HCT116 (cell line): ENCODE data around the gene CCL15. TPM values are rescaled to one million over a fixed set of nuclear protein-coding genes. Genes with fewer than 3 reads are reported as not detected.

ENCODE experiments used
- ATAC-seq: fragments of 200-7000 bp; cut with Tn5 transposase; 2 replicates; pipeline ENCODE4 v1.9.1; 2020; ENCODE audit warnings: mild to moderate bottlenecking, moderate library complexity
- BruUV-seq: library from RNA; stranded (reverse); fragments of 400-500 nt; replicated peaks from 2 replicates; lab custom pipeline; 2021; lab: Mats Ljungman, UMichigan
- CTCF ChIA-PET: fragments of 300-600 bp; sonication (Branson Sonifier 250); formaldehyde crosslinking; loops from one replicate; lab custom pipeline; 2021; ENCODE audit warnings: antibody characterized with exemption; lab: Charles Lee
- POLR2A ChIA-PET: fragments of 300-600, 350-600 bp; sonication (Branson Sonifier 250); formaldehyde crosslinking; loops from one replicate; lab custom pipeline; 2021; ENCODE audit warnings: antibody characterized with exemption; lab: Charles Lee
- RAD21 ChIA-PET, 2 experiments: fragments of 300-600 bp; sonication (Branson Sonifier 250); formaldehyde crosslinking; loops; one replicate each; lab custom pipeline; 2023; ENCODE audit warnings: low total read pairs in 2 of 2; ENCODE audit not compliant: uncharacterized antibody in 2 of 2, unreplicated experiment in 2 of 2, low non-redundant PET in 1 of 2; lab: Charles Lee
- DNase-seq: peaks from one replicate; pipeline ENCODE4 v3.0.0-alpha.2; 2010; ENCODE audit warnings: low read depth, low spot score
- H2AFZ ChIP-seq: fragments of 200-600 bp; shearing (Covaris generic), sonication (generic); 2 replicates; pipeline ENCODE4 v1.6.1; 2017; ENCODE audit warnings: low read depth, mixed run types, mixed read lengths, antibody characterized with exemption, low read length; ENCODE audit not compliant: poor library complexity, severe bottlenecking
- H3K27ac ChIP-seq: 2 replicates; pipeline ENCODE4 v1.5.1; 2012; ENCODE audit warnings: low read depth, low read length
- H3K27me3 ChIP-seq: fragments of 200-600 bp; sonication (generic); 2 replicates; pipeline ENCODE4 v1.6.1; 2016; ENCODE audit warnings: mixed run types, low read length, mixed read lengths; ENCODE audit not compliant: insufficient read depth
- H3K36me3 ChIP-seq, 2 experiments: fragments of 200-500 bp in 1 of 2; fragments of 200-600 bp in 1 of 2; sonication (Bioruptor generic) in 1 of 2; sonication (generic) in 1 of 2; 2 replicates each; pipeline versions ENCODE4 v1.5.1 to v1.6.1; 2014 to 2016; ENCODE audit warnings: low read length in 2 of 2, inconsistent platforms in 1 of 2, mixed read lengths in 1 of 2, mixed run types in 1 of 2; ENCODE audit not compliant: insufficient read depth in 2 of 2, control insufficient read depth in 1 of 2
- H3K4me1 ChIP-seq, 2 experiments: fragments of 200-600 bp in 1 of 2; sonication (generic) in 1 of 2; 2 replicates each; pipeline versions ENCODE4 v1.5.1 to v1.6.1; 2012 to 2017; ENCODE audit warnings: low read length in 2 of 2, inconsistent platforms in 1 of 2, mild to moderate bottlenecking in 1 of 2, mixed read lengths in 1 of 2, mixed run types in 1 of 2, moderate library complexity in 1 of 2; ENCODE audit not compliant: insufficient read depth in 2 of 2, control insufficient read depth in 1 of 2
- H3K4me2 ChIP-seq: fragments of 200-600 bp; sonication (generic); 2 replicates; pipeline ENCODE4 v1.6.1; 2017; ENCODE audit warnings: mixed run types, low read length, mixed read lengths
- H3K4me3 ChIP-seq, 2 experiments: fragments of 200-600 bp in 1 of 2; sonication (generic) in 1 of 2; replicated peaks in 1 of 2; 2 replicates each; pipeline ENCODE4 v1.5.1; 2011 to 2016; ENCODE audit warnings: low read length in 2 of 2, control low read depth in 1 of 2, low read depth in 1 of 2, mild to moderate bottlenecking in 1 of 2, mixed read lengths in 1 of 2, mixed run types in 1 of 2
- H3K79me2 ChIP-seq: fragments of 200-600 bp; sonication (generic); 2 replicates; pipeline ENCODE4 v1.6.1; 2017; ENCODE audit warnings: mild to moderate bottlenecking, mixed run types, low read length, moderate library complexity, mixed read lengths; ENCODE audit not compliant: insufficient read depth
- H3K9ac ChIP-seq: fragments of 200-600 bp; sonication (generic); 2 replicates; pipeline ENCODE4 v1.6.1; 2016; ENCODE audit warnings: low read length, mixed read lengths
- H3K9me2 ChIP-seq: fragments of 200-600 bp; sonication (generic), shearing (Covaris generic); 2 replicates; pipeline ENCODE4 v1.6.1; 2017; ENCODE audit warnings: mixed run types, mild to moderate bottlenecking, moderate library complexity; ENCODE audit not compliant: insufficient read depth
- H3K9me3 ChIP-seq, 2 experiments: fragments of 200-500 bp in 1 of 2; fragments of 200-600 bp in 1 of 2; sonication (Bioruptor generic) in 1 of 2; sonication (generic) in 1 of 2; 2 replicates each; pipeline ENCODE4 v1.6.1; 2014 to 2017; ENCODE audit warnings: low read length in 2 of 2, mixed read lengths in 2 of 2, inconsistent platforms in 1 of 2, low read depth in 1 of 2, mild to moderate bottlenecking in 1 of 2, mixed run types in 1 of 2, moderate library complexity in 1 of 2; ENCODE audit not compliant: control insufficient read depth in 1 of 2, insufficient read depth in 1 of 2
- H4K20me1 ChIP-seq: fragments of 200-600 bp; sonication (generic), shearing (Covaris generic); 2 replicates; pipeline ENCODE4 v1.6.1; 2017; ENCODE audit warnings: mixed run types, mild to moderate bottlenecking, moderate library complexity; ENCODE audit not compliant: insufficient read depth
- ATF3 ChIP-seq: IDR thresholded peaks from 2 replicates; pipeline ENCODE4 v1.6.1; 2012
- CBX3 ChIP-seq: IDR thresholded peaks from 2 replicates; pipeline ENCODE4 v1.6.1; 2012; ENCODE audit warnings: low read depth
- CEBPB ChIP-seq: IDR thresholded peaks from 2 replicates; pipeline ENCODE4 v1.6.1; 2012; ENCODE audit warnings: low read depth
- CTCF ChIP-seq, 3 experiments: fragments of 200-600 bp in 1 of 3; sonication (generic) in 1 of 3; IDR thresholded peaks in 2 of 3; conservative IDR thresholded peaks in 1 of 3; 2 replicates each; pipeline ENCODE4 v1.5.1; 2012 to 2017; ENCODE audit warnings: low read depth in 2 of 3, low read length in 2 of 3, antibody characterized with exemption in 1 of 3, borderline replicate concordance in 1 of 3, control low read depth in 1 of 3, mild to moderate bottlenecking in 1 of 3, mixed read lengths in 1 of 3, mixed run types in 1 of 3, moderate library complexity in 1 of 3; ENCODE audit not compliant: insufficient read depth in 1 of 3
- EGR1 ChIP-seq: IDR thresholded peaks from 2 replicates; pipeline ENCODE4 v1.6.1; 2012; ENCODE audit warnings: low read depth
- ELF1 ChIP-seq: IDR thresholded peaks from 2 replicates; pipeline ENCODE4 v1.6.1; 2012; ENCODE audit warnings: low read depth, borderline replicate concordance
- POLR2AphosphoS5 ChIP-seq: IDR thresholded peaks from 2 replicates; pipeline ENCODE4 v1.6.1; 2011; ENCODE audit warnings: mild to moderate bottlenecking, low read depth, low read length, moderate library complexity
- REST ChIP-seq: IDR thresholded peaks from 2 replicates; pipeline ENCODE4 v1.6.1; 2012; ENCODE audit warnings: low read depth
- TCF7L2 ChIP-seq: IDR thresholded peaks from 2 replicates; pipeline ENCODE4 v1.7.0; 2011; ENCODE audit warnings: borderline replicate concordance, inconsistent platforms; ENCODE audit not compliant: insufficient read depth, insufficient read length; ENCODE audit errors: extremely low read depth
- ZFX ChIP-seq: fragments of 450-650 bp; IDR thresholded peaks from 2 replicates; pipeline ENCODE4 v1.6.1; 2017
- ZNF274 ChIP-seq: fragments of 200-500 bp; sonication (Bioruptor generic); IDR thresholded peaks from 2 replicates; pipeline ENCODE4 v1.6.1; 2014; ENCODE audit warnings: mild to moderate bottlenecking, low read depth, low read length, inconsistent platforms
- intact Hi-C: fragments of 100-400 bp; cut with micrococcal nuclease; formaldehyde crosslinking; loops from 2 replicates; pipeline ENCODE4 v1.10.0; 2022
- total RNA-seq: library from RNA; stranded (reverse); gene quantifications from one replicate; pipeline ENCODE4 v1.2.1, GENCODE V29; 2021; ENCODE audit not compliant: unreplicated experiment

CCL15 gene
- total RNA-seq, 1 experiment from 2014 or later, result not detected

GRCh38 chr17:35978346-35978745, 23.0 kb downstream of the CCL15 start:
- H3K27me3 ChIP-seq, result no peaks in the 10 kb centered on the region
- H3K36me3 ChIP-seq, result no peaks in the 10 kb centered on the region
- peaks cover 0 to 3% of the 10 kb centered on the region in 2 experiments; a peak in 1 of 4 replicates for H3K4me1 ChIP-seq
- H3K27ac ChIP-seq, result no peak overlapping the region
- no peaks in the 10 kb centered on the region for H3K9me3 ChIP-seq
- H3K79me2 ChIP-seq, result no peaks in the 10 kb centered on the region
- no peak overlapping the region for H3K9ac ChIP-seq
- intact Hi-C loops, result no loop called here
- H4K20me1 ChIP-seq, result no peaks in the 10 kb centered on the region
- TF ChIP-seq EGR1, result no peak
- TF ChIP-seq ELF1, result no peak
- no peak for TF ChIP-seq CBX3
- no peak for TF ChIP-seq CTCF (IDR thresholded peaks at IDR 0.05 in 2 of 3, conservative IDR thresholded peaks at IDR 0.05 in 1 of 3; ENCODE audit: borderline replicate concordance in 1 of 3, insufficient read depth in 1 of 3, low read depth in 2 of 3, low read length in 2 of 3)
- no peak for TF ChIP-seq POLR2AphosphoS5
- TF ChIP-seq TCF7L2, result no peak
- TF ChIP-seq ZFX, result no peak
- no peak for TF ChIP-seq REST
- TF ChIP-seq ATF3, result no peak
- TF ChIP-seq ZNF274, result no peak
- TF ChIP-seq CEBPB, result no peak
- CTCF ChIA-PET, result interaction anchor here (1.3 to 4.8 kb wide), 3 partner anchors 9 to 171 kb away, joined by 3 to 112 read pairs (median 4); no protein-coding TSS in a partner anchor
- H3K4me3 ChIP-seq, result no peak overlapping the region
- no peak overlapping the region for H3K4me2 ChIP-seq
- no peak for DNase-seq
- RAD21 ChIA-PET, result no interaction called here
- ATAC-seq, result no peak
- POLR2A ChIA-PET, result no interaction called here
- no peaks in the 10 kb centered on the region for H3K9me2 ChIP-seq
- H2AFZ ChIP-seq, result no peak overlapping the region
- no TSS peak for BruUV-seq
